ENCODE data around the gene HIVEP3. TPM values are rescaled to one million over a fixed set of nuclear protein-coding genes. Genes with fewer than 3 reads are reported as not detected.

HIVEP3 gene
- total RNA-seq, 1 experiment from 2014 or later: 11.0 TPM

DNA sequence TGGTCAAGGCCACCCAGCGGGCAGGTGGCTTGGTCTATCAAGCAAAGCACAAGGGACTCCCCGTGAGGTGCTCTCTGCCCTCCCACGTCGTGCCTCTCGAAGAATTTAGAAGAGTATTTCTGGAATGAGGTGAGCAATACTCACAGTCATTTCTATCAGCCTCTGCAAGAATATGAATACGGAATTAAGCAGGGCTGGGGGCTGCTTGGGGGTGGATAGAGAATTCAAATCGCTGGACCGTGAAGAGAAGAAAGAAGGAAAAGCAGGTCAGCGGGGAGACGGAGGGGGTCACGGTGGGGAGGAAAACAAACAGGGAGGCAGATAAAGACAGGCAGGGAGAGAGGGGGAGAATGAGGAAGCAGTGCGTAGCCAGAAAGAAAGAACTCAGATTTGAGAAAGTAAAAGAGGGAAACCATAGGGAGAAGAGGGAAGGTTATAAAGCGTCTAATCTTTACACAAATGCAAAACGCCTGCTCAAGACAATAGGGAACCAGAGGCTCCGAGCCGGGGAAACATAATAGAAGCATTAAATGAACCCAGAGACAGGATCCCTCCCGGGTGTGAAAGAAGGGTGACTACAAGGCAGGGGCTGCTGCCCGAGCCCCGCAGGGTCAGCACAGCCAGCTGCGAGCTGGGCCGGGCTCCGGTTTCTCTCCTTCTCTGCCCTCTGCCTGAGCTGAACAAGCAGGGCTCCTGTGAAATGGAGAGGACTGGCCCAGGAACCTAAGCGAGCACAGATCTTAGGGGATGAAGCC, 432.2 kb downstream of the HIVEP3 start:
- no TSS peak for BruUV-seq (replicated peaks)
- Histone ChIP-seq H3K9me2 (ENCODE audit: insufficient read depth) (no peaks in the 10 kb centered on the region), H3K79me2 (ENCODE audit: low read depth) (no peaks in the 10 kb centered on the region), H2AFZ (no peak overlapping the region), H3K36me3 (ENCODE audit: low read depth) (no peaks in the 10 kb centered on the region), H3K27me3 (ENCODE audit: insufficient read depth, low read depth) (no peaks in the 10 kb centered on the region), H3K4me1 (replicated peaks; ENCODE audit: insufficient read depth) (peaks cover 27% of the 10 kb centered on the region), H3F3A (ENCODE audit: insufficient read depth, low read depth) (peaks cover 4% of the 10 kb centered on the region; the same call in 1 of the 2 replicates), H3K9me3 (ENCODE audit: insufficient read depth, low read depth) (no peaks in the 10 kb centered on the region), H3K27ac (no peak overlapping the region), H4K20me1 (ENCODE audit: insufficient read depth) (no peaks in the 10 kb centered on the region), H3K4me3 (no peak overlapping the region), H3K4me2 (no peak overlapping the region)
- no peak for TF ChIP-seq EZH2 (IDR thresholded peaks at IDR 0.05; ENCODE audit: low read depth)
- TF ChIP-seq, protein P1, sequence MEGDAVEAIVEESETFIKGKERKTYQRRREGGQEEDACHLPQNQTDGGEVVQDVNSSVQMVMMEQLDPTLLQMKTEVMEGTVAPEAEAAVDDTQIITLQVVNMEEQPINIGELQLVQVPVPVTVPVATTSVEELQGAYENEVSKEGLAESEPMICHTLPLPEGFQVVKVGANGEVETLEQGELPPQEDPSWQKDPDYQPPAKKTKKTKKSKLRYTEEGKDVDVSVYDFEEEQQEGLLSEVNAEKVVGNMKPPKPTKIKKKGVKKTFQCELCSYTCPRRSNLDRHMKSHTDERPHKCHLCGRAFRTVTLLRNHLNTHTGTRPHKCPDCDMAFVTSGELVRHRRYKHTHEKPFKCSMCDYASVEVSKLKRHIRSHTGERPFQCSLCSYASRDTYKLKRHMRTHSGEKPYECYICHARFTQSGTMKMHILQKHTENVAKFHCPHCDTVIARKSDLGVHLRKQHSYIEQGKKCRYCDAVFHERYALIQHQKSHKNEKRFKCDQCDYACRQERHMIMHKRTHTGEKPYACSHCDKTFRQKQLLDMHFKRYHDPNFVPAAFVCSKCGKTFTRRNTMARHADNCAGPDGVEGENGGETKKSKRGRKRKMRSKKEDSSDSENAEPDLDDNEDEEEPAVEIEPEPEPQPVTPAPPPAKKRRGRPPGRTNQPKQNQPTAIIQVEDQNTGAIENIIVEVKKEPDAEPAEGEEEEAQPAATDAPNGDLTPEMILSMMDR (conservative IDR thresholded peaks at IDR 0.05): no peak
- intact Hi-C loops (cut with micrococcal nuclease; ENCODE audit: unreplicated experiment): loop anchor here (1.0 kb wide), 1 partner anchor 53 kb away; no protein-coding TSS in a partner anchor
- CTCF ChIA-PET: no interaction called here
- no peak for DNase-seq
- POLR2A ChIA-PET (ENCODE audit: unreplicated experiment): no interaction called here

DNA sequence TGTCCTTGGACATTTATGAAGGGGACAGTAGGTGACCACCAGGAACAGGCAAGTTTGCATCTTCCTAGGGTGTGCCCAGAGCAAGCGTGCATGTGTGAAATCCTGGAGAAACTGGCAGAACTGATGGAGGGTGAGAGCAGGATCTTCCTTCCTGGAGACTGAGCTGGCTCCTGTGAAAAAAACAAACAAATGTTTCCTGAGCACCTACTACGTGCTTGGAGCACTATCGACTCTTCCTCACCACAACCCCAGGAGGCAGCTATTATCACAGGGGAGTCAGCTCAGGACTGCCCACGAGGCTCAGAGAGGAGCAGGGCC, 432.7 kb downstream of the HIVEP3 start:
- no peak overlapping the region for H3K4me3 ChIP-seq
- intact Hi-C loops (cut with micrococcal nuclease; ENCODE audit: unreplicated experiment): loop anchor here (1.0 kb wide), 1 partner anchor 53 kb away; no protein-coding TSS in a partner anchor
- H3F3A ChIP-seq (ENCODE audit: insufficient read depth, low read depth): peaks cover 4% of the 10 kb centered on the region; the same call in 1 of the 2 replicates
- no peaks in the 10 kb centered on the region for H3K27me3 ChIP-seq (ENCODE audit: insufficient read depth, low read depth)
- POLR2A ChIA-PET (ENCODE audit: unreplicated experiment): interaction anchor here (0.7 kb wide), 1 partner anchor 29 kb away, joined by 10 read pairs; no protein-coding TSS in a partner anchor
- no peak overlapping the region for H2AFZ ChIP-seq
- no TSS peak for BruUV-seq (replicated peaks)
- H3K27ac ChIP-seq: no peak overlapping the region
- no peaks in the 10 kb centered on the region for H3K79me2 ChIP-seq (ENCODE audit: low read depth)
- CTCF ChIA-PET: no interaction called here
- TF ChIP-seq, protein P1 (conservative IDR thresholded peaks at IDR 0.05): no peak
- no peak for TF ChIP-seq EZH2 (IDR thresholded peaks at IDR 0.05; ENCODE audit: low read depth)
- no peaks in the 10 kb centered on the region for H3K9me3 ChIP-seq (ENCODE audit: insufficient read depth, low read depth)
- no peak for DNase-seq
- H4K20me1 ChIP-seq (ENCODE audit: insufficient read depth): no peaks in the 10 kb centered on the region
- no peak overlapping the region for H3K4me2 ChIP-seq
- no peaks in the 10 kb centered on the region for H3K36me3 ChIP-seq (ENCODE audit: low read depth)
- no peaks in the 10 kb centered on the region for H3K9me2 ChIP-seq (ENCODE audit: insufficient read depth)
- H3K4me1 ChIP-seq (replicated peaks; ENCODE audit: insufficient read depth): peaks cover 27% of the 10 kb centered on the region

DNA sequence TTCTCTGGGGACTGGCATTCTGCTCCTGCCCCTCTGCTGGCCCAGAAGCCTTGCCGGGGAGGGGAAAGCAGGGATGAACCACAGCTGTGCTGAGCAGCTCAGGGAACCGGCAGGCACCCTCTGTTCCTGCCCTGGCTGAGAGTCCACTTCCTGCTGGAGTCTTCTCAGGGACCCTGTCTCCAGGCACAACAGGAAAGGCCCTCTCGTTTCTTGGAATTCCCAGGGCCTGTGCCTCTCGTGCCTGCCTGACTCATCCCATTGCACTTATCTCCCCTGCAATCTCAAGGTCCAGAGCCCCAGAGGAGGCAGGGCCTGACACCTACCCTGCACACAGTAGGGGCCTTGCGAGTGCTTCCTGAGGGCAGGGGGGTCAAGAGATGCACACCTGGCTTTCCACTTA, 433.1 kb downstream of the HIVEP3 start:
- peaks cover 4% of the 10 kb centered on the region; the same call in 1 of the 2 replicates for H3F3A ChIP-seq (ENCODE audit: insufficient read depth, low read depth)
- peak overlapping the region; percentile 63 for H3K4me2 ChIP-seq
- ChIA-PET POLR2A (ENCODE audit: unreplicated experiment) (interaction anchor here (0.7 kb wide), 1 partner anchor 30 kb away, joined by 10 read pairs; no protein-coding TSS in a partner anchor), CTCF (interaction anchor here (1.9 kb wide), 1 partner anchor 30 kb away, joined by 12 read pairs; no protein-coding TSS in a partner anchor)
- no peak overlapping the region for H3K27ac ChIP-seq
- no peaks in the 10 kb centered on the region for H3K27me3 ChIP-seq (ENCODE audit: insufficient read depth, low read depth)
- H3K9me3 ChIP-seq (ENCODE audit: insufficient read depth, low read depth): no peaks in the 10 kb centered on the region
- no TSS peak for BruUV-seq (replicated peaks)
- peak; percentile 66 to 69 for DNase-seq
- TF ChIP-seq, protein P1 (conservative IDR thresholded peaks at IDR 0.05): no peak
- TF ChIP-seq EZH2 (IDR thresholded peaks at IDR 0.05; ENCODE audit: low read depth): no peak
- intact Hi-C loops (cut with micrococcal nuclease; ENCODE audit: unreplicated experiment): loop anchor here (1.0 to 2.0 kb wide), 2 partner anchors 13 to 52 kb away; no protein-coding TSS in a partner anchor
- no peak overlapping the region for H2AFZ ChIP-seq
- H3K9me2 ChIP-seq (ENCODE audit: insufficient read depth): no peaks in the 10 kb centered on the region
- no peaks in the 10 kb centered on the region for H3K79me2 ChIP-seq (ENCODE audit: low read depth)
- H3K4me3 ChIP-seq: no peak overlapping the region
- no peaks in the 10 kb centered on the region for H4K20me1 ChIP-seq (ENCODE audit: insufficient read depth)
- H3K4me1 ChIP-seq (replicated peaks; ENCODE audit: insufficient read depth): peaks cover 27% of the 10 kb centered on the region
- H3K36me3 ChIP-seq (ENCODE audit: low read depth): no peaks in the 10 kb centered on the region
